HG03159 (cell line): ENCODE data around the gene FBXL19.
"Not testable (repeated sequence)": the region's sequence is repeated elsewhere in the genome, so short reads cannot be mapped to it uniquely, and the experiment has no call there.

Source experiments
- ATAC-seq: cut with Tn5 transposase; IDR thresholded peaks from one replicate; pipeline ENCODE4 v1.9.1; 2021; ENCODE audit warnings: mild to moderate bottlenecking, moderate library complexity; ENCODE audit not compliant: unreplicated experiment

FBXL19 gene

GRCh38 chr16:30923554-30924075 lies at the start of gene FBXL19:
TSS of gene FBXL19 (plus strand) at chr16:30923572. CDS start at chr16:30925755, 2,183 bp downstream.
- no peak for ATAC-seq

GRCh38 chr16:30874244-30874820 lies 49.0 kb upstream of the FBXL19 start:
- no peak for ATAC-seq

GRCh38 chr16:30874821-30875717 lies 48.3 kb upstream of the FBXL19 start:
- peak; percentile 80 for ATAC-seq

GRCh38 chr16:30875871-30876801 lies 47.2 kb upstream of the FBXL19 start:
- ATAC-seq = no peak

- ATAC-seq = no peak
Observed at GRCh38 chr16:30876867-30877266, 46.5 kb upstream of the FBXL19 start.

- ATAC-seq = no peak
Observed at GRCh38 chr16:30882429-30883310, 40.7 kb upstream of the FBXL19 start.

- ATAC-seq = no peak
Observed at GRCh38 chr16:30884760-30885159, 38.6 kb upstream of the FBXL19 start.

- no peak for ATAC-seq
Observed at GRCh38 chr16:30885196-30885595, 38.2 kb upstream of the FBXL19 start.

GRCh38 chr16:30886145-30886544 lies 37.2 kb upstream of the FBXL19 start:
- ATAC-seq = no peak

GRCh38 chr16:30887927-30888326 lies 35.4 kb upstream of the FBXL19 start:
- ATAC-seq = no peak

GRCh38 chr16:30888856-30889499 lies 34.4 kb upstream of the FBXL19 start:
- no peak for ATAC-seq

GRCh38 chr16:30889721-30890120 lies 33.7 kb upstream of the FBXL19 start:
- ATAC-seq = no peak

- not testable (repeated sequence) for ATAC-seq
Observed at GRCh38 chr16:30891043-30891823, 32.1 kb upstream of the FBXL19 start.

- ATAC-seq = no peak
Observed at GRCh38 chr16:30892670-30893416, 30.5 kb upstream of the FBXL19 start.

GRCh38 chr16:30893417-30893743 lies 30.0 kb upstream of the FBXL19 start:
- peak; percentile 6 for ATAC-seq

- peak; percentile 58 for ATAC-seq
Observed at GRCh38 chr16:30893744-30894539, 29.4 kb upstream of the FBXL19 start, which contains the start of gene BCL7C. TSS of gene BCL7C (minus strand) at chr16:30894077. CDS start at chr16:30893944, 133 bp downstream.
